Vagina (tissue), 2 donors: ENCODE results near the gene AGBL1. TPM values are rescaled to one million over a fixed set of nuclear protein-coding genes. Genes with fewer than 3 reads are reported as not detected.

ENCODE experiments used
- DNase-seq, 2 donors: peaks; one replicate each; pipeline ENCODE4 v3.0.0-alpha.2; 2017; ENCODE audit errors: extremely low spot score in 2 of 2
- H3K27ac ChIP-seq: fragments of 200-600 bp; sonication (generic); one replicate; pipeline ENCODE4 v1.5.1; 2019
- H3K27me3 ChIP-seq: fragments of 200-600 bp; sonication (generic); one replicate; pipeline ENCODE4 v1.5.1; 2019
- H3K36me3 ChIP-seq, 2 donors: fragments of 200-600 bp; sonication (generic); one replicate each; pipeline ENCODE4 v1.5.1; 2017 to 2019
- H3K4me1 ChIP-seq: fragments of 200-600 bp; sonication (generic); one replicate; pipeline ENCODE4 v1.5.1; 2019
- H3K4me3 ChIP-seq, 2 donors: fragments of 200-600 bp; sonication (generic); 1 replicate in 1 of 2; 2 replicates in 1 of 2; pipeline ENCODE4 v1.5.1; 2016 to 2019
- H3K9me3 ChIP-seq: fragments of 200-600 bp; sonication (generic); one replicate; pipeline ENCODE4 v1.5.1; 2019
- CTCF ChIP-seq, 3 experiments: fragments of 450-650 bp in 2 of 3; fragments of 200-600 bp in 1 of 3; sonication (generic) in 1 of 3; IDR thresholded peaks; one replicate each; pipeline ENCODE4 v1.5.1; 2017 to 2019; ENCODE audit warnings: antibody characterized with exemption in 3 of 3, mild to moderate bottlenecking in 2 of 3, moderate library complexity in 2 of 3
- POLR2A ChIP-seq, 2 donors: fragments of 450-650 bp; IDR thresholded peaks; one replicate each; pipeline ENCODE4 v1.6.1; 2017; ENCODE audit warnings: antibody characterized with exemption in 2 of 2, mild to moderate bottlenecking in 2 of 2, moderate library complexity in 2 of 2
- POLR2AphosphoS5 ChIP-seq, 2 donors: sonication (generic); formaldehyde crosslinking; IDR thresholded peaks; one replicate each; pipeline ENCODE4 v1.9.0; 2017; ENCODE audit warnings: antibody characterized with exemption in 2 of 2, mild to moderate bottlenecking in 2 of 2, low read depth in 1 of 2; ENCODE audit not compliant: insufficient read depth in 1 of 2
- intact Hi-C: fragments of 100-400 bp; cut with DNase I; formaldehyde crosslinking; loops from one replicate; pipeline ENCODE4 v1.15.1; 2023
- small RNA-seq: library from RNA; depleted of rRNA; stranded (forward); fragments of <200 nt; gene quantifications from one replicate; pipeline ENCODE3, GENCODE V24; 2016
- total RNA-seq: library from RNA; depleted of rRNA; stranded (reverse); fragments of >200 nt; gene quantifications from one replicate; pipeline ENCODE4 v1.2.3, GENCODE V29; 2016

AGBL1 gene
- total RNA-seq, 1 donor from 2014 or later = not detected

GRCh38 chr15:87045746-87046145 is 966.1 kb downstream of the AGBL1 start:
- Histone ChIP-seq H3K4me3 (no peak overlapping the region), H3K36me3 (no peaks in the 10 kb centered on the region), H3K4me1 (no peaks in the 10 kb centered on the region), H3K27ac (no peak overlapping the region), H3K27me3 (no peaks in the 10 kb centered on the region), H3K9me3 (no peaks in the 10 kb centered on the region)
- DNase-seq = no peak
- intact Hi-C loops = no loop called here
- TF ChIP-seq POLR2A (IDR thresholded peaks at IDR 0.05) (no peak), CTCF (IDR thresholded peaks at IDR 0.05) (no peak), POLR2AphosphoS5 (IDR thresholded peaks at IDR 0.05; ENCODE audit: insufficient read depth in 1 of 2, low read depth in 1 of 2) (no peak)

- Histone ChIP-seq H3K27ac (no peak overlapping the region), H3K27me3 (no peaks in the 10 kb centered on the region), H3K4me1 (no peaks in the 10 kb centered on the region), H3K36me3 (no peaks in the 10 kb centered on the region), H3K4me3 (no peak overlapping the region), H3K9me3 (no peaks in the 10 kb centered on the region)
- intact Hi-C loops = no loop called here
- no peak for TF ChIP-seq POLR2AphosphoS5 (IDR thresholded peaks at IDR 0.05; ENCODE audit: insufficient read depth in 1 of 2, low read depth in 1 of 2)
- TF ChIP-seq POLR2A (IDR thresholded peaks at IDR 0.05) = no peak
- no peak for TF ChIP-seq CTCF (IDR thresholded peaks at IDR 0.05)
- no peak for DNase-seq
Measured at GRCh38 chr15:87047203-87047965, 967.7 kb downstream of the AGBL1 start.

Small RNA genes within 50 kb of the gene (small RNA-seq; reads per million reads assigned to genes)
- gene RF00284 (not detected), gene RNA5SP400 (not detected)
